Smooth muscle cell (in vitro differentiated cells): Measurements from ENCODE around the gene CCR5AS.
A peak's percentile ranks its signal among the peaks of the same experiment; 100 is the strongest.

Experiments used
- DNase-seq: peaks from one replicate; lab custom pipeline; 2025; ENCODE audit not compliant: unreplicated experiment; lab: John Stamatoyannopoulos, UW
- H2AFZ ChIP-seq: fragments of 200-600 bp; sonication (generic); 2 replicates; pipeline ENCODE4 v1.6.0; 2016; ENCODE audit warnings: antibody characterized with exemption, low read depth, mild to moderate bottlenecking
- H3F3A ChIP-seq: fragments of 200-600 bp; sonication (generic); 2 replicates; pipeline ENCODE4 v1.6.0; 2017; ENCODE audit warnings: antibody characterized with exemption, low read depth
- H3K27ac ChIP-seq: fragments of 200-600 bp; sonication (generic); 2 replicates; pipeline ENCODE4 v1.5.1; 2016; ENCODE audit warnings: low read depth, mild to moderate bottlenecking
- H3K27me3 ChIP-seq: fragments of 200-600 bp; sonication (generic); 2 replicates; pipeline ENCODE4 v1.6.1; 2016; ENCODE audit warnings: low read depth, mild to moderate bottlenecking
- H3K36me3 ChIP-seq: fragments of 200-600 bp; sonication (generic); 2 replicates; pipeline ENCODE4 v1.5.1; 2016; ENCODE audit warnings: low read depth
- H3K4me1 ChIP-seq: fragments of 200-600 bp; sonication (generic); 2 replicates; pipeline ENCODE4 v1.5.1; 2016; ENCODE audit warnings: low read depth
- H3K4me2 ChIP-seq: fragments of 200-600 bp; sonication (generic); 2 replicates; pipeline ENCODE4 v1.6.0; 2016; ENCODE audit warnings: mild to moderate bottlenecking
- H3K4me3 ChIP-seq: fragments of 200-600 bp; sonication (generic); 2 replicates; pipeline ENCODE4 v1.5.1; 2016; ENCODE audit warnings: mild to moderate bottlenecking
- H3K79me2 ChIP-seq: fragments of 200-600 bp; sonication (generic); 2 replicates; pipeline ENCODE4 v1.6.0; 2016; ENCODE audit warnings: low read depth, mild to moderate bottlenecking
- H3K9ac ChIP-seq: fragments of 200-600 bp; sonication (generic); 2 replicates; pipeline ENCODE4 v1.6.0; 2016; ENCODE audit warnings: low read depth
- H3K9me3 ChIP-seq: fragments of 200-600 bp; sonication (generic); replicated peaks from 2 replicates; pipeline ENCODE4 v1.5.1; 2016; ENCODE audit warnings: low read depth
- H4K20me1 ChIP-seq: fragments of 200-600 bp; sonication (generic); 2 replicates; pipeline ENCODE4 v1.6.0; 2016; ENCODE audit warnings: low read depth
- WGBS: methylation state at CpG from one replicate; pipeline ENCODE4 v1.1.7; 2016; ENCODE audit warnings: low lambda C conversion rate; 5-methylcytosine and 5-hydroxymethylcytosine counted together
- TF ChIP-seq, protein P1 (sequence below): fragments of 200-600 bp; sonication (generic); IDR thresholded peaks from 2 replicates; pipeline ENCODE4 v1.5.1; 2017; ENCODE audit warnings: borderline replicate concordance, mild to moderate bottlenecking, antibody characterized with exemption; ENCODE audit not compliant: insufficient read depth, poor library complexity, severe bottlenecking

Gene CCR5AS

DNA sequence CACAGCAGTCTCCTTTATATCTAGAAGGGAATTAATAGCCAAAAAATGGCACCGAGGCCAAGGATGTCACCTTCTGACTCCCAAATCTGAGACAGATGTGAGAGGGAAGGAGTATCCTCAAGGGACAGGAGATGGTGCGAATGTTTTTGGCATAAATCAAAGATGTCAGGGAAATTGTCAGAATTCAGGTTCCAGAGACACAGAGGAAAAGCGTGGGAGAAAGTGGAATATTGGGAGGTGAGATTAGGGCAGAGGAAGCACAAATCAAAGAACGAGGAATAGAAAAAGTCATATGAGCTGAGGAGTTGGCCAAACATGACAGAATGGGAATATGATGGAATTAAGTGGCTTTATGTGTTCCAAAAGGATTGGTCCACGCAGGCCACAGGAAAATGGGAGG, 6.0 kb downstream of the CCR5AS start:
- H4K20me1 ChIP-seq = peaks cover 7% of the 10 kb centered on the region
- peaks cover 3% of the 10 kb centered on the region for H3F3A ChIP-seq
- TF ChIP-seq, protein P1, sequence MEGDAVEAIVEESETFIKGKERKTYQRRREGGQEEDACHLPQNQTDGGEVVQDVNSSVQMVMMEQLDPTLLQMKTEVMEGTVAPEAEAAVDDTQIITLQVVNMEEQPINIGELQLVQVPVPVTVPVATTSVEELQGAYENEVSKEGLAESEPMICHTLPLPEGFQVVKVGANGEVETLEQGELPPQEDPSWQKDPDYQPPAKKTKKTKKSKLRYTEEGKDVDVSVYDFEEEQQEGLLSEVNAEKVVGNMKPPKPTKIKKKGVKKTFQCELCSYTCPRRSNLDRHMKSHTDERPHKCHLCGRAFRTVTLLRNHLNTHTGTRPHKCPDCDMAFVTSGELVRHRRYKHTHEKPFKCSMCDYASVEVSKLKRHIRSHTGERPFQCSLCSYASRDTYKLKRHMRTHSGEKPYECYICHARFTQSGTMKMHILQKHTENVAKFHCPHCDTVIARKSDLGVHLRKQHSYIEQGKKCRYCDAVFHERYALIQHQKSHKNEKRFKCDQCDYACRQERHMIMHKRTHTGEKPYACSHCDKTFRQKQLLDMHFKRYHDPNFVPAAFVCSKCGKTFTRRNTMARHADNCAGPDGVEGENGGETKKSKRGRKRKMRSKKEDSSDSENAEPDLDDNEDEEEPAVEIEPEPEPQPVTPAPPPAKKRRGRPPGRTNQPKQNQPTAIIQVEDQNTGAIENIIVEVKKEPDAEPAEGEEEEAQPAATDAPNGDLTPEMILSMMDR = no peak
- H3K27ac ChIP-seq = no peak overlapping the region
- H3K4me2 ChIP-seq = no peak overlapping the region
- DNase-seq = no peak
- no peaks in the 10 kb centered on the region for H3K79me2 ChIP-seq
- no peaks in the 10 kb centered on the region for H3K4me1 ChIP-seq
- peaks cover 76% of the 10 kb centered on the region for H3K27me3 ChIP-seq
- 91% methylated on average over 5 of the region's 5 CpGs for WGBS
- no peaks in the 10 kb centered on the region for H3K9me3 ChIP-seq
- no peak overlapping the region for H3K4me3 ChIP-seq
- H3K9ac ChIP-seq = no peak overlapping the region
- no peaks in the 10 kb centered on the region for H3K36me3 ChIP-seq
- H2AFZ ChIP-seq = no peak overlapping the region

DNA sequence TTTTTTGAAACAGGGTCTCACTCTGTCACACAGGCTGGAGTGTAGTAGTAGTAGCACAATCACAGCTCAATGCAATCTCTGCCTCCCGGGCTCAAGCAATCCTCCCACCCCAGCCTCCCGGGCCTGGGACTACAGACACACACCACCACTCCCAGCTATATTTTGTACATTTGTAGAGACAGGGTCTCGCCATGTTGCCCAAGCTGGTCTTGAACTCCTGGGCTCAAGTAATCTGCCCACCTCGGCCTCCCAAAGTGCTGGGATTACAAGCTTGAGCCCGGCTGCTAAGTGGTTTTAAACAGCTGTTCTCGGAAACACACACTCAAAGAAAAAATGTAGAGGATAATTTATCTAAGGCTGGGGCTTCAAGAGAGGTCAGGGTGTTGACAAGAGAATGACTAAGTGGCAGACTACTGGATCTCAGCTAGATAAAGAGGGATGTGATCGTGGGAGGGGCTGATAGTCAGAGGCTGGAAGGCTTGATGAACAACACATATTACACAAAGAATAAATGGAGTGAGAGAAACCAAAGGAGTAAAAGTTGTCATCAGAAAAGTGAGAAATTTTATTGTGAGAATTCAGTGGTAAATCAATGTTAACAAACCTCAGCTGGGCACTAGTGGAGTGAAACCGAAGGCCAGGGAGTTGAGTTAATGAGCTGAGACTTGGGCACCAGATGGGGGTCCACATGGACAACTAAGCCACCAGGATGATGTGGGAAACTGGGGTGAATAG, 6.7 kb downstream of the CCR5AS start:
- H3K9me3 ChIP-seq = no peaks in the 10 kb centered on the region
- H3F3A ChIP-seq = peaks cover 3% of the 10 kb centered on the region
- peak overlapping the region; percentile 33 for H3K27ac ChIP-seq
- peaks cover 7% of the 10 kb centered on the region for H4K20me1 ChIP-seq
- H3K79me2 ChIP-seq = no peaks in the 10 kb centered on the region
- no peak overlapping the region for H2AFZ ChIP-seq
- no peak overlapping the region for H3K4me2 ChIP-seq
- WGBS = 24% methylated on average over 8 of the region's 8 CpGs
- no peak overlapping the region for H3K9ac ChIP-seq
- H3K4me1 ChIP-seq = no peaks in the 10 kb centered on the region
- H3K27me3 ChIP-seq = peaks cover 76% of the 10 kb centered on the region
- DNase-seq = no peak
- H3K4me3 ChIP-seq = no peak overlapping the region
- TF ChIP-seq, protein P1 = no peak
- no peaks in the 10 kb centered on the region for H3K36me3 ChIP-seq

DNA sequence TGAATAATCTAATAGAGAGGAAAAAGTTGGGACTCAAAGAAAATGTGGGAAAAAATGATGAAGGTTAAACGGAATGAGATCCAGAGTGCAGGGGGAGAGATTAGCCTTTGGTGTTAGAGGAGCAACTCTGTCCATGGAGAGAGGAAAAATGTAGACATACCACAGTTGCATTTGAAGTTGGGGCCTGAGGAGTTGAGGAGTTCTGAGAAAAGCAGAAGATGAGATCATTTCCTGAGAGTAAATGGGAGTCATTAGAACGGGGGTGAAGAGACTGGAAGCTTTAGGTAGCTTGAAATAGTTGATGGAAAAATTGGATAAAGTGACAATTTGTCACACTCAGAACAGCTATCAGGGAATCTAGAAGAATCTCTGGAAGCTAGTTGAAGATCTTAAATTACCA, 7.3 kb downstream of the CCR5AS start:
- H3K79me2 ChIP-seq = no peaks in the 10 kb centered on the region
- no peak for DNase-seq
- H3K4me2 ChIP-seq = peak overlapping the region; percentile 5

More for the DNA sequence above, 7.3 kb downstream of the CCR5AS start:
- H4K20me1 ChIP-seq = peaks cover 7% of the 10 kb centered on the region
- no peaks in the 10 kb centered on the region for H3K9me3 ChIP-seq
- H3K27me3 ChIP-seq = peaks cover 76% of the 10 kb centered on the region
- H3K4me3 ChIP-seq = no peak overlapping the region
- H3K27ac ChIP-seq = peak overlapping the region; percentile 33
- H3K36me3 ChIP-seq = no peaks in the 10 kb centered on the region
- peaks cover 3% of the 10 kb centered on the region for H3F3A ChIP-seq
- H3K4me1 ChIP-seq = no peaks in the 10 kb centered on the region
- no peak overlapping the region for H2AFZ ChIP-seq
- H3K9ac ChIP-seq = no peak overlapping the region
- WGBS = 19% methylated on average over 2 of the region's 2 CpGs
- TF ChIP-seq, protein P1 = no peak
